Measurements from ENCODE around the gene ZNF521.

ZNF521 gene

DNA sequence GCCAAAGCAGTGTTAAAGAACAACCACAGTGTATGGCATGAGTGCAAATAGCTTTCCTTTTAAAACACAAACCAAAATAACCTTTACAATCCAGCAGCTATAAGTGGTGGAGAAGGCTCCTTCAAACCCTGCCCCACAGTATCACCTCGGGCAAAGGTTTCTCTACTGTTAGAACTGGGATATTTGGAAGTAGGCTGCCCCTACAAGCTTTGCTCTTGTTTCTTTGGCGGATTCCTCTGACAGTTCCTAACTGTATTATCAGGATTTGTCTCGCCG lies 214.8 kb downstream of the ZNF521 start:
- TF ChIP-seq, protein P1, sequence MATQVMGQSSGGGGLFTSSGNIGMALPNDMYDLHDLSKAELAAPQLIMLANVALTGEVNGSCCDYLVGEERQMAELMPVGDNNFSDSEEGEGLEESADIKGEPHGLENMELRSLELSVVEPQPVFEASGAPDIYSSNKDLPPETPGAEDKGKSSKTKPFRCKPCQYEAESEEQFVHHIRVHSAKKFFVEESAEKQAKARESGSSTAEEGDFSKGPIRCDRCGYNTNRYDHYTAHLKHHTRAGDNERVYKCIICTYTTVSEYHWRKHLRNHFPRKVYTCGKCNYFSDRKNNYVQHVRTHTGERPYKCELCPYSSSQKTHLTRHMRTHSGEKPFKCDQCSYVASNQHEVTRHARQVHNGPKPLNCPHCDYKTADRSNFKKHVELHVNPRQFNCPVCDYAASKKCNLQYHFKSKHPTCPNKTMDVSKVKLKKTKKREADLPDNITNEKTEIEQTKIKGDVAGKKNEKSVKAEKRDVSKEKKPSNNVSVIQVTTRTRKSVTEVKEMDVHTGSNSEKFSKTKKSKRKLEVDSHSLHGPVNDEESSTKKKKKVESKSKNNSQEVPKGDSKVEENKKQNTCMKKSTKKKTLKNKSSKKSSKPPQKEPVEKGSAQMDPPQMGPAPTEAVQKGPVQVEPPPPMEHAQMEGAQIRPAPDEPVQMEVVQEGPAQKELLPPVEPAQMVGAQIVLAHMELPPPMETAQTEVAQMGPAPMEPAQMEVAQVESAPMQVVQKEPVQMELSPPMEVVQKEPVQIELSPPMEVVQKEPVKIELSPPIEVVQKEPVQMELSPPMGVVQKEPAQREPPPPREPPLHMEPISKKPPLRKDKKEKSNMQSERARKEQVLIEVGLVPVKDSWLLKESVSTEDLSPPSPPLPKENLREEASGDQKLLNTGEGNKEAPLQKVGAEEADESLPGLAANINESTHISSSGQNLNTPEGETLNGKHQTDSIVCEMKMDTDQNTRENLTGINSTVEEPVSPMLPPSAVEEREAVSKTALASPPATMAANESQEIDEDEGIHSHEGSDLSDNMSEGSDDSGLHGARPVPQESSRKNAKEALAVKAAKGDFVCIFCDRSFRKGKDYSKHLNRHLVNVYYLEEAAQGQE (IDR thresholded peaks at IDR 0.05; ENCODE audit: insufficient read depth in 1 of 2, low read depth in 2 of 2, low read length in 2 of 2) = no peak
- TF ChIP-seq FOXP2 (optimal IDR thresholded peaks at IDR 0.05; ENCODE audit: borderline replicate concordance, extremely low read depth, extremely low read length, insufficient read depth) = no peak
- TF ChIP-seq SIN3A (IDR thresholded peaks at IDR 0.05; ENCODE audit: borderline replicate concordance, insufficient read depth, low read length) = no peak
- no peak for TF ChIP-seq TAF1 (IDR thresholded peaks at IDR 0.05; ENCODE audit: borderline replicate concordance, insufficient read depth, low read length)
- TF ChIP-seq POLR2AphosphoS5 (IDR thresholded peaks at IDR 0.05; ENCODE audit: low read depth, low read length) = no peak

DNA sequence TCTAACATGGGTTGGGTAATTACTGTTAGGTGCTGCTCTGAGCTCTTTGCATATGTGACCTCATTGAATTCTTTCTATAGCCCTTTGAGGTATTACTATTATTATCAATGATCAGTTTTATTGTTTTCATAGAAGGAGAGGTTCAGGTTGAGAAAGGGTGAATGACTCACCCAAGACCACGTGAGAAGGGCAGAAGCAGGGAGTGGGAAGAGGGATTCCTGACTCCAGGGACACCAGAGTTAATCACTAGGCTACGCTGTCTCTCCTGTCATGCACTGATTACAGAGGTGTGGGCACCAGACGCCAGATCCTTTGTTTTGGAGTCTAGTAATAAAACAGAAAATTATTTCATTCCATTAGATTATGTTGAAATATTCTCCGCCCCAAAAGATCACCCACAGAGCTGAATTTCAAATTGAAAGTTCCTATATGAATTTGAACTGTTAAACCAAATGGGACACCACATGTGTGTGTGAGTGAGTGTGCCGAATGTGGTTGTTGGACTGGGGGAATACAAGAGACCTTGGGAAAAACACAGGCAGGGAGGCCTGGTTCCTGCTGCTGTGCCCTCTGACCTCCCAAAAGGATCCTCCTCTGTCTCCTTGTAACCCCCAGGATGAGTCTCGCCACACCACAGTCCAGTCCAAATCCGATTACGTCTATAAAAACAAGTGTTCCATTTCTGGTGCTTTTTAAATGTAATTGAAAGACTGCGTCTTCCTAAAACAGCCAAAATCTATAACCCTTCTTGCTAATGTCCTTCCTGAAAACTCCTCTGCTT lies 215.4 kb downstream of the ZNF521 start:
- TF ChIP-seq, protein P1 (IDR thresholded peaks at IDR 0.05; ENCODE audit: insufficient read depth in 1 of 2, low read depth in 2 of 2, low read length in 2 of 2) = no peak

DNA sequence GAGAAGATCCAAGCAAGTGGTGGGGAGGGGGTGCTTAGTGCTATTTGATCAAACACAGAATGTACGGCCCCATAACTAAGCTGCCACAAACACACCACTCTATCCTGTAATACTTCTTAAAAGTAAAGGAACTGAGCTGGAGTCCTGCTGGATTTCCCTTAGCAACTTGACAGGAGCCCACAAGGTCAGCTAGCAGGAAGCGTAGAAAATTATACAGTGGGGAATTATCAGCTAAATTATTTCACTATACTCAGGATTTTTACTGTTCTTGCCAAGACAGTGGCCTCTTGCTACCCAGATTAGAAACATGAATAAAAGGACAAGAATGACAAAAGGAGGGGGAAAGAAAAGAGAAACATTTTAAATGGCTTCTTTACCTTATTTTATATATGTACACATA lies 217.1 kb downstream of the ZNF521 start:
- TF ChIP-seq TAF1 (IDR thresholded peaks at IDR 0.05; ENCODE audit: borderline replicate concordance, insufficient read depth, low read length) (no peak), FOXP2 (optimal IDR thresholded peaks at IDR 0.05; ENCODE audit: borderline replicate concordance, extremely low read depth, extremely low read length, insufficient read depth) (no peak)

DNA sequence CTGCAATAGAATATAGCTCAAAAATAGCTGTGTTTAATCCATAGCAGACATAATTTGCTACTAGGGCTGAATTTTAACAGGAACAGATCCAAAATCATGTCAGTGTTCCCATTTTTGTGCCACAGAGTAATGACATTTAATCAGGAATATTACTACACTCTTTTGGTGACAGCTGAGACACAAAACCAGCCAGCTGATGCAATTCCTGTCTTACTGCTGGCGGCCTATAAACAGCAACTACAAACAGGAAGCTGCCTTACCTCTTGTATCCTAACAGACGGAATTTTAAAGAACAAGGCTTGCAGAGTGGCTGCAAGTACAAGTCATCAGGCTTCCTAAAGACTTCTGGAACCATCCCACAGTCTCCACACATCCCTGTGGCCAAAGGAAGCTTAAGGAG lies 218.1 kb downstream of the ZNF521 start:
- no peak for TF ChIP-seq SIN3A (IDR thresholded peaks at IDR 0.05; ENCODE audit: borderline replicate concordance, insufficient read depth, low read length)
- no peak for TF ChIP-seq TAF1 (IDR thresholded peaks at IDR 0.05; ENCODE audit: borderline replicate concordance, insufficient read depth, low read length)
- TF ChIP-seq FOXP2 (optimal IDR thresholded peaks at IDR 0.05; ENCODE audit: borderline replicate concordance, extremely low read depth, extremely low read length, insufficient read depth) = no peak
- TF ChIP-seq, protein P1 (IDR thresholded peaks at IDR 0.05; ENCODE audit: insufficient read depth in 1 of 2, low read depth in 2 of 2, low read length in 2 of 2) = no peak
- no peak for TF ChIP-seq POLR2AphosphoS5 (IDR thresholded peaks at IDR 0.05; ENCODE audit: low read depth, low read length)

DNA sequence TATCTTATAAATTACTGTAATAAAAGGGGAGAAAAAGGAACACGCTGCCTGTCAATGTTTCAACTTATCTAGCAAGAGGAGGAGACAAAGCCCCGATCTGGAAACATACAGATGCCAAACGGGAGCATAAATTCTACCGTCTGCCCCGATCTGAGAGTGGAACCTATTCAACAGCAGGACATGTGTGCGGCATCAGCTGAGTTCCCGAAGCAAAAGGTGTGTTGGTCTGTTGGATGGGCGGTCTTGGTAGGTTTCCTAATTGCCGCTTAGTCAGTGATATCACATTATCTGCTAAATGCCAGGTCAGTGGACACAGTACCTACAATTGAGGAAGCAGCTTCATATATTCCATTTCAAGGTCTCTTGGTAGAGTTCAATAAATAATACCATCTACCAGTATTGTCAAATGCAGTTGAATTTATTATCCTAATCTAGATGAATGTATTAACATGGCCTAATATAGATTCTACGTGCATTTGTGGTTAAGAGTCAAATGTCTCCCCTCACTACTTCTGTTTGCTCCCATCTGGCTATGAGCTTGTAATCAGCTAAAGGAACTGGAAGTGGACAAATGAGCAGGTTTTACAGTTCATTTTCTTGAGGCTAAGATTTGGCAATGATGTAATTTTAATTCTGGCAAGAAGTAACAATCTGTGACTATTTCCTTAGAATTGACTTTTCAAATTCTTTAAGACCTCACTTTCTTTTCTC lies 219.0 kb downstream of the ZNF521 start:
- TF ChIP-seq FOXP2 (optimal IDR thresholded peaks at IDR 0.05; ENCODE audit: borderline replicate concordance, extremely low read depth, extremely low read length, insufficient read depth) = no peak

DNA sequence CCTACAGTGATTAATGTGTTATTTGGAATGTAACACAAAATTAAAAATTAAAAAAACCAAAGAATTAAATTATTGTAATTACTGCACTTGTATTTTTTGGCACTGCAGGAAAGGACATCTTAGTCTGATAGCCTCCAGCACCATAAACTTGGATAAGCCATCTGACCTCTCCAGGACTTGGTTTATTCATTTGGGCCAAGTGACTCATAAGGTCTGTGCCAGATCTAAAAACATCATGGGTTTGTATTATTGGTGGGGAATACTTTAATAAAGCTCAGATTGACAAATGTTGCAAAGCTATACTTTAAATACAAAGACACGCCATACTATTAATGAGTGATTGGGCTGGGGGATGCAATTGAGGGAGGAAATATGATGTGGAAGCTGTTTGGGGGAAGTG lies 225.2 kb downstream of the ZNF521 start:
- TF ChIP-seq FOXP2 (optimal IDR thresholded peaks at IDR 0.05; ENCODE audit: borderline replicate concordance, extremely low read depth, extremely low read length, insufficient read depth) = no peak

DNA sequence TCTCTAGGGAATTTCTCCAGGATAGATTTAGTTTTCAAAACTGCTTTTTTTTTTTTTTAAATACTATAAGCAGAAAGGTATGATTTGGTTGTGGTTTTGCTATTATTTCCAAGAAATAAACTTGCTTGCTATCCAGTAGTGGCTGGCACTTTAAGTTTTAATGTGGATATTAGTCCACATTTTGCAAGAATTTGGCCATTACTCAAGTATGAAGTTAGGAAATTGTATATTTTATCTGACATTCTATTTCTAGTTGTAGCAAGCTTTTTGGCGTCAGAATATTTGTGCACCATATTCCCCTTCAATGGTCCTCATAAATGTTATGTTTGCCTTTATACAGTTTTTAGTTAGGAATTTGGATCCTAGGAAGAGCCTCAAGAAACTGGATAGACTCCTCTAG lies 226.3 kb downstream of the ZNF521 start:
- TF ChIP-seq SIN3A (IDR thresholded peaks at IDR 0.05; ENCODE audit: borderline replicate concordance, insufficient read depth, low read length) (no peak), POLR2AphosphoS5 (IDR thresholded peaks at IDR 0.05; ENCODE audit: low read depth, low read length) (no peak), FOXP2 (optimal IDR thresholded peaks at IDR 0.05; ENCODE audit: borderline replicate concordance, extremely low read depth, extremely low read length, insufficient read depth) (no peak), TAF1 (IDR thresholded peaks at IDR 0.05; ENCODE audit: borderline replicate concordance, insufficient read depth, low read length) (no peak)
- TF ChIP-seq, protein P1 (IDR thresholded peaks at IDR 0.05; ENCODE audit: insufficient read depth in 1 of 2, low read depth in 2 of 2, low read length in 2 of 2) = no peak

Data from PFSK-1 (cell line).